ENCODE results near the gene TGFBR3L. TPM values are rescaled to one million over a fixed set of nuclear protein-coding genes. Genes with fewer than 3 reads are reported as not detected.

The TGFBR3L gene
- total and polyA plus RNA-seq, 2 of the 13 experiments (the other 11 are each of a cell fraction or from before 2014, with no cell fraction given), result 0.20 to 1.0 TPM

- Histone ChIP-seq H3K4me2 (ENCODE audit: low read depth, low read length) (peak overlapping the region; percentile 95), H3K9ac (ENCODE audit: insufficient read depth, low read depth, low read length) (peak overlapping the region; percentile 62), H3K79me2 (ENCODE audit: insufficient read depth, low read length) (no peaks in the 10 kb centered on the region), H2AFZ (ENCODE audit: low read length) (no peak overlapping the region), H3K27me3 (ENCODE audit: control insufficient read depth in 1 of 2, insufficient read depth in 2 of 2, low read length in 2 of 2) (peaks cover 0 to 4% of the 10 kb centered on the region in 2 experiments; a peak in 1 of 5 replicates), H3K4me1 (ENCODE audit: insufficient read depth, low read length) (peaks cover 65% of the 10 kb centered on the region), H3K36me3 (replicated peaks in 1 of 2; ENCODE audit: control insufficient read depth in 1 of 2, insufficient read depth in 2 of 2, low read length in 2 of 2) (no peaks in the 10 kb centered on the region), H3K4me3 (replicated peaks in 1 of 3; ENCODE audit: insufficient read depth in 1 of 3, low read depth in 2 of 3, low read length in 3 of 3) (peak overlapping the region; percentile 53 to 74 (median 65)), H3K9me3 (ENCODE audit: low read length) (no peaks in the 10 kb centered on the region), H3K27ac (ENCODE audit: extremely low read length, insufficient read depth, low read length) (peak overlapping the region; percentile 78), H4K20me1 (ENCODE audit: insufficient read depth, low read length) (no peaks in the 10 kb centered on the region; the same call in 1 of the 2 replicates)
- ATAC-seq (peak; percentile 46), DNase-seq (ENCODE audit: low spot score) (peak; percentile 87), FAIRE-seq (no peak)
- 2% methylated on average over 30 of the region's 30 CpGs for WGBS (ENCODE audit: low lambda C conversion rate)
- in situ Hi-C loops (cut with HindIII; ENCODE audit: extremely low pct_ligation_motif_present, low pct_unique_long_range_greater_than_20kb), result no loop called here
- intact Hi-C loops (cut with micrococcal nuclease; ENCODE audit: unreplicated experiment), result loop anchor here (10.0 kb wide), 1 partner anchor 1135 kb away; the partner anchor contains the start of genes GPR108 and TRIP10
- TF ChIP-seq ZBTB14 (CRISPR knock-in tag; IDR thresholded peaks at IDR 0.05) (no peak), CENPX (CRISPR knock-in tag; IDR thresholded peaks at IDR 0.05) (no peak), ETV5 (CRISPR knock-in tag; IDR thresholded peaks at IDR 0.05; ENCODE audit: borderline replicate concordance) (no peak), THAP9 (CRISPR knock-in tag; IDR thresholded peaks at IDR 0.05; ENCODE audit: borderline replicate concordance) (peak; percentile 75; the same call in 1 of the 2 replicates), ZSCAN29 (CRISPR knock-in tag; conservative IDR thresholded peaks at IDR 0.05) (no peak), YY1 (IDR thresholded peaks at IDR 0.05; ENCODE audit: insufficient read depth, insufficient replicate concordance, low read depth, low read length) (peak; percentile 3), ZNF766 (CRISPR knock-in tag; IDR thresholded peaks at IDR 0.05; ENCODE audit: borderline replicate concordance) (no peak), HOMEZ (CRISPR knock-in tag; IDR thresholded peaks at IDR 0.05; ENCODE audit: low read depth) (peak; percentile 85; the same call in 1 of the 2 replicates), SIN3A (IDR thresholded peaks at IDR 0.05; ENCODE audit: borderline replicate concordance, low read depth, low read length) (0 out of 2 replicates have a peak, but pooled peaks have one; percentile 13), MXI1 (IDR thresholded peaks at IDR 0.05; ENCODE audit: borderline replicate concordance, low read depth, low read length) (0 out of 3 replicates have a peak, but pooled peaks have one; percentile 6)
- BruUV-seq (replicated peaks), result no TSS peak
- POLR2A ChIA-PET, result interaction anchor here (1.0 to 3.3 kb wide), 11 partner anchors 9 to 73 kb away, joined by 3 to 67 read pairs (median 15); partner anchors contain the start of genes LRRC8E, MAP2K7, SNAPC2 and TIMM44
- CTCF ChIA-PET (ENCODE audit: low intra/inter-chr PET ratio, low total read pairs), result interaction anchor here (1.1 to 1.2 kb wide), 2 partner anchors 17 to 33 kb away, joined by 4 to 5 read pairs; partner anchors contain the start of gene MAP2K7
Observed at GRCh38 chr19:7869910-7870511, 44.6 kb upstream of the TGFBR3L start.

Data from HepG2 (cell line).